Endodermal cell (in vitro differentiated cells): ENCODE data around the gene RNU4-1. TPM values are rescaled to one million over a fixed set of nuclear protein-coding genes. Genes with fewer than 3 reads are reported as not detected.

Experiments
- DNase-seq: peaks from one replicate; pipeline ENCODE4 v3.0.0-alpha.2; 2017
- H3K27ac ChIP-seq: 2 replicates; pipeline ENCODE4 v1.5.1; 2013; ENCODE audit warnings: mild to moderate bottlenecking, low read depth, low read length, moderate library complexity
- H3K27me3 ChIP-seq: 2 replicates; pipeline ENCODE4 v1.6.1; 2013; ENCODE audit warnings: mild to moderate bottlenecking, low read length, moderate library complexity; ENCODE audit not compliant: insufficient read depth, control insufficient read depth, poor library complexity, severe bottlenecking
- H3K36me3 ChIP-seq: 2 replicates; pipeline ENCODE4 v1.7.0; 2013; ENCODE audit warnings: mild to moderate bottlenecking, low read length, moderate library complexity; ENCODE audit not compliant: control insufficient read depth, insufficient read depth
- H3K4me1 ChIP-seq: one replicate; pipeline ENCODE4 v1.7.0; 2013; ENCODE audit warnings: low read length; ENCODE audit not compliant: control insufficient read depth, insufficient read depth
- H3K4me3 ChIP-seq: 2 replicates; pipeline ENCODE4 v1.5.1; 2013; ENCODE audit warnings: mild to moderate bottlenecking, low read length, moderate library complexity
- H3K9ac ChIP-seq: 2 replicates; pipeline ENCODE4 v1.6.1; 2013; ENCODE audit warnings: mild to moderate bottlenecking, low read length, moderate library complexity; ENCODE audit not compliant: poor library complexity, severe bottlenecking; ENCODE audit errors: extremely low read depth
- H3K9me3 ChIP-seq: 2 replicates; pipeline ENCODE4 v1.6.1; 2013; ENCODE audit warnings: mild to moderate bottlenecking, low read length, moderate library complexity; ENCODE audit not compliant: control insufficient read depth
- H3K27ac Mint-ChIP-seq: 2 replicates; pipeline ENCODE4 v1.8.0; 2020; ENCODE audit warnings: mixed read lengths
- H3K27me3 Mint-ChIP-seq: 2 replicates; pipeline ENCODE4 v1.8.0; 2021; ENCODE audit warnings: mild to moderate bottlenecking, mixed read lengths; ENCODE audit not compliant: insufficient read depth
- H3K36me3 Mint-ChIP-seq: 2 replicates; pipeline ENCODE4 v1.8.0; 2020; ENCODE audit warnings: low read depth, mixed read lengths
- H3K4me1 Mint-ChIP-seq: 2 replicates; pipeline ENCODE4 v1.8.0; 2020; ENCODE audit warnings: mixed read lengths
- H3K4me3 Mint-ChIP-seq: 2 replicates; pipeline ENCODE4 v1.8.0; 2020; ENCODE audit warnings: mild to moderate bottlenecking, moderate library complexity, mixed read lengths
- H3K9me3 Mint-ChIP-seq: 2 replicates; pipeline ENCODE4 v1.8.0; 2020; ENCODE audit warnings: mild to moderate bottlenecking, mixed read lengths
- CTCF ChIP-seq: fragments of 200-600 bp; sonication (generic); conservative IDR thresholded peaks from 2 replicates; pipeline ENCODE4 v1.5.0; 2021; ENCODE audit warnings: antibody characterized with exemption, mild to moderate bottlenecking
- WGBS, 2 experiments: methylation state at CpG; one replicate each; pipeline versions ENCODE4 v1.1.5 to v1.1.7; 2013; ENCODE audit warnings: missing lambda C conversion rate in 2 of 2, mixed read lengths in 1 of 2; ENCODE audit not compliant: insufficient coverage in 1 of 2, insufficient read length in 1 of 2; 5-methylcytosine and 5-hydroxymethylcytosine counted together
- total RNA-seq, 2 donors: library from RNA; stranded (reverse); fragmentation: NEBNext Ultra II Directional in 1 of 2; extraction: Animal tissue kit (Norgen Biotek cat#: 25700) in 1 of 2; gene quantifications; 2 replicates in 1 of 2; 3 replicates in 1 of 2; pipeline ENCODE4 v1.2.1, GENCODE V29; 2021

The RNU4-1 gene
- total RNA-seq, 2 donors from 2014 or later = 4,032 to 4,837 TPM

GRCh38 chr12:120314220-120314619, 21.2 kb upstream of the RNU4-1 start:
- Histone ChIP-seq H3K4me1 (no peaks in the 10 kb centered on the region), H3K9me3 (no peaks in the 10 kb centered on the region), H3K27me3 (no peaks in the 10 kb centered on the region), H3K36me3 (no peaks in the 10 kb centered on the region), H3K4me3 (no peak overlapping the region), H3K9ac (no peak overlapping the region), H3K27ac (no peak overlapping the region)
- TF ChIP-seq CTCF = peak; percentile 69
- Mint-ChIP-seq H3K27ac (no peak overlapping the region), H3K36me3 (no peaks in the 10 kb centered on the region), H3K4me3 (no peak overlapping the region), H3K27me3 (peaks cover 2% of the 10 kb centered on the region), H3K4me1 (peaks cover 7% of the 10 kb centered on the region), H3K9me3 (peaks cover 4% of the 10 kb centered on the region)
- 52 to 65% methylated on average over 4 to 5 of the region's 5 CpGs for WGBS, 2 experiments
- DNase-seq = peak; percentile 86

DNA sequence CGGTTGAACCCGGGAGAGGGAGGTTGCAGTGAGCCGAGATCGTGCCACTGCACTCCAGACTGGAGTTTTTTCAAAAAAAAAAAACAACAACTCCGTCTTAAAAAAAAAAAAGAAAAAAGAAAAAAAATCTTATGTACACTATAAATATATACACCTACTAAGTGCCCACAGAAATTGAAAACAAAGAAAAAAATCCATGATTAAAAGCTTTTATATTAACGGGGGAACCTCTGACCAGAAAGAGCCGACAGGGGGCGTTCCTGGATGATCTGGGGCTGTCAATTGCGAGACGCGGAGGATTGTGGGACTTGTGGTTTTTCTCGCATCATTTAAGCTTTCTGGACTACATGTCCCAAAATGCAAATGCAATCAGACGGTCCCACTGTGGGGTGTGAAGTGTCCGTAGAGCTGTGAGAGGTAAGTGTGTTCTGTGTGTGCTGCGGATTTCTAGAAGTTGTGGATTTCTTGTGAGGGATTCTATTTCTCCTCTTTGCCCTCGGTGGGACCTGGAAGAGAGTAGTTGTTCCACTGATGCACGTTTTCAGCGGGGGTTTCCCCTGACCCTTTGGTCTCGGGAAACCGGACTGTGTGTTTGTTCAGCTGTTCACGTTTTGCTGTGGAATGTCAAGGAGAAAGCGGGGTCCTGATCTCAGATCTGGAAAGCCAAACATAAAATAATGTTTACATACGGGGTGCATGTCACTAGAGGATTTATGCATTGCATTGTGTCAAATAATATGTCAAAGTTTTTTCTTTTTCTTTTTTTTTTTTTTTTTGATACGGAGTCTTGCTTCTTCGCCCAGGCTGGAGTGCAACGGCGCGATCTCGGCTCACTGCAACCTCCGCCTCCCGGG, 9.2 kb upstream of the RNU4-1 start, which contains the start of gene SIRT4:
Gene SIRT4, plus strand, starts transcription at position 360 of the 854 bp plus-strand sequence. CDS start 1,241 bp downstream, outside the sequence.
- Mint-ChIP-seq H3K9me3 (no peaks in the 10 kb centered on the region), H3K4me1 (peaks cover 3% of the 10 kb centered on the region), H3K27ac (peak within 1 kb of the TSS; percentile 95), H3K36me3 (no peaks in the 10 kb centered on the region), H3K27me3 (peaks cover 4% of the 10 kb centered on the region), H3K4me3 (peak within 1 kb of the TSS; percentile 83)
- no peak within 1 kb of the TSS for H3K27ac ChIP-seq
- no peaks in the 10 kb centered on the region for H3K36me3 ChIP-seq
- DNase-seq = peak; percentile 97
- no peaks in the 10 kb centered on the region for H3K27me3 ChIP-seq
- 2 to 18% methylated on average over 10 to 30 of the region's 31 CpGs for WGBS, 2 experiments
- H3K9ac ChIP-seq = peak within 1 kb of the TSS; percentile 71
- peak; percentile 92 for TF ChIP-seq CTCF
- H3K4me1 ChIP-seq = no peaks in the 10 kb centered on the region
- no peaks in the 10 kb centered on the region for H3K9me3 ChIP-seq
- peak within 1 kb of the TSS; percentile 86 for H3K4me3 ChIP-seq

GRCh38 chr12:120292411-120292660, 701 bp downstream of the RNU4-1 start:
- H3K4me3 ChIP-seq = peak overlapping the region; percentile 76
- 0% methylated on average over 6 to 17 of the region's 17 CpGs for WGBS, 2 experiments
- DNase-seq = no peak
- H3K27ac ChIP-seq = peak overlapping the region; percentile 100
- Mint-ChIP-seq H3K27me3 (no peaks in the 10 kb centered on the region), H3K4me3 (no peak overlapping the region), H3K4me1 (no peaks in the 10 kb centered on the region), H3K9me3 (no peaks in the 10 kb centered on the region), H3K27ac (no peak overlapping the region), H3K36me3 (no peaks in the 10 kb centered on the region)
- H3K36me3 ChIP-seq = no peaks in the 10 kb centered on the region
- H3K4me1 ChIP-seq = peaks cover 2% of the 10 kb centered on the region
- no peaks in the 10 kb centered on the region for H3K27me3 ChIP-seq
- TF ChIP-seq CTCF = no peak
- no peaks in the 10 kb centered on the region for H3K9me3 ChIP-seq
- peak overlapping the region; percentile 93 for H3K9ac ChIP-seq
